Measurements from ENCODE around the gene CCDC152. TPM values are rescaled to one million over a fixed set of nuclear protein-coding genes. Genes with fewer than 3 reads are reported as not detected.

The CCDC152 gene
- total and polyA plus RNA-seq, 10 of the 15 experiments (the other 5 are each of a cell fraction or from before 2014, with no cell fraction given): 0.12 to 25.8 (median 13.5) TPM

- ChIA-PET CTCF (interaction anchor here (0.6 to 5.1 kb wide), 10 partner anchors 11 to 916 kb away, joined by 3 to 29 read pairs (median 3); no protein-coding TSS in a partner anchor), POLR2A (no interaction called here), SMC1A (ENCODE audit: uncharacterized antibody, unreplicated experiment) (interaction anchor here (0.8 to 1.9 kb wide), 4 partner anchors 11 to 845 kb away, joined by 3 to 8 read pairs (median 5); no protein-coding TSS in a partner anchor), RAD21 (ENCODE audit: unreplicated experiment) (interaction anchor here (2.2 kb wide), 1 partner anchor 117 kb away, joined by 11 read pairs; no protein-coding TSS in a partner anchor)
- Histone ChIP-seq H2AFZ (ENCODE audit: control insufficient read depth, low read depth, low read length) (no peak overlapping the region), H3K79me2 (ENCODE audit: control insufficient read depth, insufficient read depth, low read length) (no peaks in the 10 kb centered on the region), H3K27ac (ENCODE audit: control insufficient read depth, insufficient read depth) (no peak overlapping the region), H4K20me1 (ENCODE audit: control insufficient read depth, insufficient read depth) (no peaks in the 10 kb centered on the region), H3K4me1 (ENCODE audit: control insufficient read depth, insufficient read depth, low read length) (no peaks in the 10 kb centered on the region), H3K9ac (ENCODE audit: control insufficient read depth, insufficient read depth, low read length) (no peak overlapping the region), H3K9me3 (replicated peaks; ENCODE audit: control insufficient read depth, insufficient read depth, low read length) (no peaks in the 10 kb centered on the region), H3K4me2 (ENCODE audit: control insufficient read depth, insufficient read depth) (no peak overlapping the region), H3K4me3 (no peak overlapping the region), H3K27me3 (replicated peaks in 1 of 2; ENCODE audit: control insufficient read depth in 2 of 2, insufficient read depth in 2 of 2, low read length in 1 of 2) (no peaks in the 10 kb centered on the region), H3K36me3 (ENCODE audit: control insufficient read depth in 2 of 2, insufficient read depth in 2 of 2, low read length in 1 of 2) (no peaks in the 10 kb centered on the region)
- WGBS (ENCODE audit: insufficient coverage, insufficient replicate concordance, low lambda C conversion rate, missing lambda C conversion rate): 98% methylated on average over 13 of the region's 13 CpGs
- ATAC-seq (no peak), DNase-seq (ENCODE audit: low read depth, low spot score) (no peak), FAIRE-seq (no peak)
- in situ Hi-C loops (cut with MboI) (no loop called here), intact Hi-C loops (cut with micrococcal nuclease; ENCODE audit: unreplicated experiment) (no loop called here)
- TF ChIP-seq ZNF217 (IDR thresholded peaks at IDR 0.05) (no peak), TCF7 (IDR thresholded peaks at IDR 0.05; ENCODE audit: borderline replicate concordance) (no peak), ZNF274 (IDR thresholded peaks at IDR 0.05; ENCODE audit: insufficient read depth, insufficient read length) (no peak), SUPT20H (IDR thresholded peaks at IDR 0.05; ENCODE audit: borderline replicate concordance, control insufficient read depth, low read depth, low read length) (no peak), ZBTB40 (IDR thresholded peaks at IDR 0.05; ENCODE audit: borderline replicate concordance) (no peak), CBX3 (IDR thresholded peaks at IDR 0.05; ENCODE audit: borderline replicate concordance, low read depth) (no peak), ESRRA (IDR thresholded peaks at IDR 0.05; ENCODE audit: low read length) (no peak), E4F1 (IDR thresholded peaks at IDR 0.05; ENCODE audit: borderline replicate concordance, partially characterized antibody) (no peak), GATAD2B (conservative IDR thresholded peaks at IDR 0.05; ENCODE audit: low read depth) (no peak)
- TF ChIP-seq, protein P1, sequence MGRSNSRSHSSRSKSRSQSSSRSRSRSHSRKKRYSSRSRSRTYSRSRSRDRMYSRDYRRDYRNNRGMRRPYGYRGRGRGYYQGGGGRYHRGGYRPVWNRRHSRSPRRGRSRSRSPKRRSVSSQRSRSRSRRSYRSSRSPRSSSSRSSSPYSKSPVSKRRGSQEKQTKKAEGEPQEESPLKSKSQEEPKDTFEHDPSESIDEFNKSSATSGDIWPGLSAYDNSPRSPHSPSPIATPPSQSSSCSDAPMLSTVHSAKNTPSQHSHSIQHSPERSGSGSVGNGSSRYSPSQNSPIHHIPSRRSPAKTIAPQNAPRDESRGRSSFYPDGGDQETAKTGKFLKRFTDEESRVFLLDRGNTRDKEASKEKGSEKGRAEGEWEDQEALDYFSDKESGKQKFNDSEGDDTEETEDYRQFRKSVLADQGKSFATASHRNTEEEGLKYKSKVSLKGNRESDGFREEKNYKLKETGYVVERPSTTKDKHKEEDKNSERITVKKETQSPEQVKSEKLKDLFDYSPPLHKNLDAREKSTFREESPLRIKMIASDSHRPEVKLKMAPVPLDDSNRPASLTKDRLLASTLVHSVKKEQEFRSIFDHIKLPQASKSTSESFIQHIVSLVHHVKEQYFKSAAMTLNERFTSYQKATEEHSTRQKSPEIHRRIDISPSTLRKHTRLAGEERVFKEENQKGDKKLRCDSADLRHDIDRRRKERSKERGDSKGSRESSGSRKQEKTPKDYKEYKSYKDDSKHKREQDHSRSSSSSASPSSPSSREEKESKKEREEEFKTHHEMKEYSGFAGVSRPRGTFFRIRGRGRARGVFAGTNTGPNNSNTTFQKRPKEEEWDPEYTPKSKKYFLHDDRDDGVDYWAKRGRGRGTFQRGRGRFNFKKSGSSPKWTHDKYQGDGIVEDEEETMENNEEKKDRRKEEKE (IDR thresholded peaks at IDR 0.05): no peak
- no TSS peak for BruUV-seq (replicated peaks)
Measured at GRCh38 chr5:42772265-42772993, 15.8 kb downstream of the CCDC152 start.
